ENCODE data around the gene MBNL2.

Gene MBNL2

GRCh38 chr13:97390941-97391600, 168.9 kb downstream of the MBNL2 start:
- no peak for DNase-seq

GRCh38 chr13:97392020-97392419, 169.9 kb downstream of the MBNL2 start:
- no peak for DNase-seq

- DNase-seq, result no peak
These were observed 172.4 kb downstream of the MBNL2 start for GRCh38 chr13:97394542-97394941.

- no peak for DNase-seq
These were observed 173.5 kb downstream of the MBNL2 start for GRCh38 chr13:97395447-97396136.

GRCh38 chr13:97397267-97397666, 175.1 kb downstream of the MBNL2 start:
- no peak for DNase-seq

DNA sequence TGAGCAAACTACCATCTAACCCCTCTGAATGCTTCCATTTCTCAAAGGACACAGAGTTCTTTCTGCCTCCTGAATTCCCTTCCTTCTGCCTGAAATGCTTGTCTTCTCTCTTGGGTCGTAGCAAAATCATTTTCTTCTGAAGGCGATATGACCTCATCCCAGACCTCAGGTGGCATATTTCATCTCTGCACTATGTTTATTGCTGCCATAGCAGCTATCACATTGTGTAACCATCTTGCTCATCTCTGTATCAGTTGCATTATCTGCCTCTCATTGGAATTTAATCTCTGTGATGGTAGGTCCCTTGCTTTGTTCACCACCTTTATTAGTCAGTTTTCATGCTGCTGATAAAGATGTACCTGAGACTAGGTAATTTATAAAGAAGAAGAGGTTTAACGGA, 179.3 kb downstream of the MBNL2 start:
- no peak for DNase-seq

DNA sequence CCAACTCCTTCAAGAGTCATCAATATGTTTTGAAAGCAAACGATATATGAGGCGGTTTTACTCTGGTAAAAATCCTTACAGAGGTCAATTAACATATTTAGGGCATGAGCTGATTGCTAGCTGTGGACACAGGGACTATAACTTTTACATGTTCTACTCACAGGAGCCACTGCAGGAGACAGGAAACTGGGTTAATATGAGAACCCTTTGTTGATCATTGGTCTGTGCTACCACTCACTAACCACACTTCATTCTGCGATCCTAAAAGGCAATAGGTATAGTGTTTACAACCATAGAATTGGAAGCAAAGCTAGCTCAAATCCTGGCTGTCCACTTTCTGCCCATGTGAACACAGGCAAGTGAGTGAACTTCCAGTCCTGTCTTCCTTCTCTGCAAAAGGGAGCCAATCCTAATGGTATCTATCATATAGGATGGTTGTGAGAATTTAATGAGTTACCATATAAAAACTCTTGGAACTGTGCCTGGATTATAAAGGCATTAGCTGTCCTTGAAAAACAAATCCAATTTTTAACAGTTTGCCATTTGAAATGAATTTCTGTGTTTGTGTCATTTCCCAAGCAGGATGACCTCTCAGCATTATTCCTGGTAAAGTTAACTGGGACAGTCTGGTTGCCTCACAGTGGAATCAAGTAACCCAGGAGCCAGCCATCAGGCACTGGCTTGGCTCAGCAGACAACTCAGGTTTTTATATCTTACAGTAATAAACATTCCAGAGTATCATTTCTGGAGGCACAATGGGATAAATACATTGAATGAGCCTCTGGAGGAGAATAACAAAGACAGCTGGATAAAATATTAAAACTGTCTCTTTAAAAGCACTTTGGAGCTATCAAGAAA, 182.0 kb downstream of the MBNL2 start:
- DNase-seq, result no peak

GRCh38 chr13:97407540-97407939, 185.4 kb downstream of the MBNL2 start:
- no peak for DNase-seq

DNA sequence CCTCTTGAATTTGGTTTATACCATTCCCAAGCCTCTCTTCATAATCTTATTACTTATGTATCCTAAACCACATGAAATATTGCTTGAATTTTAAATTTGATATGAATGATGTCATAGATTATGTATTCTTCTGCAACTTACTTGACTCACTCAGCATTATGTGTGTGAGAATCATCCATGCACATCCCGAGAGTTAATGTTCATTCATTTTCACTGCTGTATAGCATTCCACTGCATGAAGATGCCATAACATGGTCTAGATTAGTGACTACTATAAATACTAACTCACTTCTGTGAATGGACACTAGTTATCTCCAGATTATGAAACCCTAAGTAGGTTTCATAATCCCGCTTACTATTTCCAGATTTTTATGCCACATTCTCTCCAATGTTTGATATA, 186.8 kb downstream of the MBNL2 start:
- no peak for DNase-seq

- DNase-seq, result no peak
These were observed 189.9 kb downstream of the MBNL2 start for GRCh38 chr13:97411984-97412383.

DNA sequence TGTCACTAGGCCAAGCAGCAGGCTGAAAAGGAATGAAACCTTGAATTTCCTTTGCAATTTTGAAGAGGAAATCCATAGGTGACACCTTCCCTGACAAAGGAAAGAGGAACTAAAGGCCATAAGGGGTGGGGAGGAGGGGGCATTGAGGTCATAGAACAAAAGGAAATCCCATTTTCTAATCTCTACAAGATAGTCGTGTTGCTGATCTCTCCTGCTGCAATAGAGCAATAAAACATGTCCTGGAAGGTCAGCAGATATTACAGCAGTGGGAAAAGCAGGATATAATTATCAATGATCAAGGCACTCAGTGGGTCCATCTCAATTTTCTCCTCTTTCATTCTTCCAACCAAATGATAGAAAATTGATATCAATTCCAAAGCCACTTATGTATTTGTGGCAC, 191.6 kb downstream of the MBNL2 start:
- DNase-seq, result no peak

- no peak for DNase-seq
These were observed 192.3 kb downstream of the MBNL2 start for GRCh38 chr13:97414392-97414791.

DNA sequence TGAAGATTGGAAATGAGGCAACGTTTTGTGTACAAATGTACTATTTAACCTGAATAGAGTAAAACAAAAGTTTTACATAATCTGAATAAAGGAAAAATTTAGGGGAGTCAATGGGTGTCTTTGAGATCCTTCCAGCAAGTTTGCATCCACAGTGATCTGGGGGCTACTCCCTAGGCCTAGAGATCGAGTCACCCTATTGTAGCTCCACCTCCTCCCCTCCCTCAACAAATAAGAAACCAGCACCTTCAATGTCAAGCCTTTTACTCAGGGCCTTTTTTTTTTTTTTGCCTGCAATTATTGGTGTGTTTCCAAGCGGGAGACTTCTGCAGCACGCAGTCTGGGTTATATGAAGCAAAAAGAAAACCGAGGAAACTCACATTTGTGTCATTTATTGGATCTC, 195.6 kb downstream of the MBNL2 start:
- no peak for DNase-seq

- DNase-seq, result no peak
These were observed 200.3 kb downstream of the MBNL2 start for GRCh38 chr13:97422118-97423054.

- DNase-seq, result no peak
These were observed 201.3 kb downstream of the MBNL2 start for GRCh38 chr13:97423300-97424045.

- DNase-seq, result no peak
These were observed 203.5 kb downstream of the MBNL2 start for GRCh38 chr13:97425590-97425989.

DNA sequence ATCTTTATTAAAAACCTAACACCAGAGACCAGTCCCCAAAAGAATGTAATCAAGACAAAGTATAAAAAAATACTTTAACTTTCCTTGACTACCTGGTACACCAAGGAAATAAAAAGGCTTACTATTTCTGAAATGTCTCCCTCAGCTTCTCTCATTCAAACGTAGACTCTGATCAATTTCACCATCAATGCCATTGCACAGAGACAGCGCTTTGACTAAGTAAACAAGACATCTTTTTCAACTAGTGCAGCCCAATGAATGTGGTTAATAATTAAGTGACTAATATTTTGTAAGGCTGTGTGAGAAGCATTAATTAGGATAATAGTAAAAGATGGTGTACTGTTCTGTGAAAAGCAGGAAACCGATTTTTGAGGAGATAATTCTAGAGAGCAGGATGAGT, 204.6 kb downstream of the MBNL2 start:
- DNase-seq, result no peak

DNA sequence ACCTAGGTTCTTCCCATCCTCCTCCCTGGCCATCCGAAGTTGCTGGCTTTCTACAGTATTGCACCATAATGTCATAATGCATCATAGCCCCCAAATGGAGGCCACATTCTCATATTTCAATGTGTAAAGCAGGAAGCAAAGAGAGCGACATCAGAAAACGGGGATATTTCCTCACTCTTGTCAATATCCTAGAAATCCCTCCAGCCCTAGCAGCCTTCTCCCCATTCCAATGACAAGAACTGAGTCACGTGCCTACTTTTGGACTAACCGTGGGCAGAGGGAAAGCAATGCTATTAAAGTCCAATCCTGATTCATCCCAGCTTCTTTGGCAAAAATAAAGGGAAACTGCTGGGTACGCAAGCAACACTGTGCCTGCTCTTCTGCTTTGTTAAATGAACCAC, 207.5 kb downstream of the MBNL2 start:
- no peak for DNase-seq

DNA sequence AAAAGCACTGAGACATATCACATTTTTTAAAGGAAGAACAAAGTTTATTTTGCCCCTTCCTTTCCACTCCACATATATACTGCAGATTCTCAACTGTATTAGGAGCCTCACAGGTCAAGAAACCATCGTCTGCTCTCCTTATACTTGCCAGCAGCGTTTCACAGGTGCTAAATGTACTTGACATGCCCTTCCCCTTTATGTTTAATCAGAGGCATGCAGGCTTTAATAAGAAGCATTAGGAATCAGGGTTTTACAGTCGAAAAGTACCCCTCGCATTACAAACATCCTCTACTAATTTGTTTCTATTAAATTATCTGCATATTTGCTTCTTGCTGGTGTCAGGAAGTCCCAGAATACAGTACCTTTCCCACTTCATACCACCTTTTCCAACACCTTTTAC, 208.2 kb downstream of the MBNL2 start:
- DNase-seq, result no peak

DNA sequence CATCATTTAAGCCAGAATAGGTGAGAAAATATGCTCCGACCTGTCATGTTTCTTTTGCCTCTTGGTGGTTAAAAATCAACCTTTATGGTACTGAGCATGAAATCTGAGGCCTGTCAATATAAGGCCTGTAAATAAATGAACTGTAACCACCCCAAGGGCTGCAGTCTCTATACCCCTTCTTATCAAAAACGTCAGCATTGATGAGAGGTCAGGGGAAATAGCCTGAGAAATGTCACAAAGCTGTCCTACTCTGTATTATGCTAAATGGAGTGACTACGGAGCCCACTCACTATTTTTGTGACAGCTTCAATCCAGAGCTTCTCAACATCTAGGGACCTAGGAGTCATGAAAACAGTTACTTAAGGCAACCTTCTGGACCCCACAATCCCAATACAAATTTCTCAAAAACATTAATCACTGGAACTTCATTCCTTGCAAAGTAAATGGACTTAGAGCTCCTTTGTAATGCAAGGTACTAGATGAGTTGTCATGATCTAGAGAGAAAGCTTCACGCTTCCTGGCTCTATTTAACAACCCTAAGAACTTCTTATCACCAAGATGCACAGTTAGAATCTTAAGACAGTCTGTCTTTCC, 209.1 kb downstream of the MBNL2 start:
- DNase-seq, result no peak

DNA sequence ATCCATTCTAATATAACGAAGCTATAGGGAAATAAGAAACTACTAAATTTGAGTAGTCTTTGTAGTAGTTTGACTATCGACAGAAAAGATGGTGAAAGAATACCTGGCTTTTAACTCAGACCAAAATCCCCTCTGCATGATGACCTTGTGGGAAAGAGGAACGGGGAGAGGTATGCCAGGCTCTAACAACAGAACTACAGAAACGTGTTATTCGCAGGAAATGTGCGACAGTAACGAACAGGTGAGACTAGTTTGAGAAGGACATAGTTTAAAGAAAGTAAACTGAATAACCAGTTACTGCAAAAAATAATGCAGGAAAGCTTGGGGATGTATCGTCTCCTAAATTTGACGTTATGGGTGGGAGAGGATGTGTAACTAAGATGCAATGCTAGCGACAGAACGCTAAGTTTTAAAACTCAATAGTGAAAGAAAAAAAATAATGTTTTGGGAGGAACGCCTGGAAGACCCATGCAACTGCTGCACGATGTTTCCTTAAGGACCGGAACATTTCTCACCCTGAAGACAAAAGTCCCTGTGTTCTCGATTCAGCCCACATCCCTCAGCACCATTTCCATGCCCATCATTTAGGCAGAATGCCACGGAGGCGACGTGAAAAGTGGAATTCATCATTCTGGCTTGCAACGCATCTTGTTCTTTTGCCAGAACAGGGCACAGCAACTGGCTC, 210.2 kb downstream of the MBNL2 start:
- DNase-seq, result no peak

All from NCI-H774 (cell line).